Prostate gland (tissue), 2 donors: Measurements from ENCODE around the gene RNF123.

Source experiments
- POLR2A ChIP-seq: fragments of 450-650 bp; IDR thresholded peaks from one replicate; pipeline ENCODE4 v1.6.1; 2016; ENCODE audit warnings: antibody characterized with exemption, mild to moderate bottlenecking
- TF ChIP-seq, protein P1 (sequence below), 4 experiments: fragments of 200-600 bp in 2 of 4; fragments of 450-650 bp in 2 of 4; sonication (generic) in 2 of 4; IDR thresholded peaks; 1 replicate in 3 of 4; 2 replicates in 1 of 4; pipeline ENCODE4 v1.5.1; 2016 to 2019; ENCODE audit warnings: antibody characterized with exemption in 4 of 4, mild to moderate bottlenecking in 2 of 4, moderate library complexity in 2 of 4

DNA sequence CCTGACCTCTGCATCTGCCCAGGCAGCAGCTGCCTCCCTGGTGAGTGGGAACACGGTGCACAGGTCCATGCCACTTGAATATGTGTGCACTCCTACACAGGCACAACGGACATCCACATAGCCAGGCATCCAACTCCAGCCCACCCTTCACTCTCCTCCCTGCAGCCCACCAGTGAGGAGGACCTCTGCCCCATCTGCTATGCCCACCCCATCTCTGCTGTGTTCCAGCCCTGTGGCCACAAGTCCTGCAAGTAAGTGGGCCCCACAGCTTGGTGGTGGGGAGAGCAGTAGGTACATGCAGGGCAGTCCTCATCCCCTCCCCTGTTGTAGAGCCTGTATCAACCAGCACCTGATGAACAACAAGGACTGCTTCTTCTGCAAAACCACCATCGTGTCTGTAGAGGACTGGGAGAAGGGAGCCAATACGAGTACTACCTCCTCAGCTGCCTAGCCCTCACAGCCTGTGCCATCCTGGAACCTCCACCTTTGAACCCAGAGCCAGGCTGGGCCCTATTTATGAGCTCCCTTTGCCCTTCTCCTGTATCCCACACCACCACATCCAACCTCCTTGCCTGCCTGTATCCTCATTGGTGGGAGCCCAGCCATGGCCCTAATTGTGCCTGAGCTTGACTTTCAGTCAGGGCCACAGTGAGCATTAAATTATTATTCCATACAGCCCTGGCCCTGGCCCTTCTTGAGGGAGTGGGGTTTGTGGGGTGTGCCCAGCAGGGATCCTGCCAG, 31.7 kb downstream of the RNF123 start:
- TF ChIP-seq, protein P1, sequence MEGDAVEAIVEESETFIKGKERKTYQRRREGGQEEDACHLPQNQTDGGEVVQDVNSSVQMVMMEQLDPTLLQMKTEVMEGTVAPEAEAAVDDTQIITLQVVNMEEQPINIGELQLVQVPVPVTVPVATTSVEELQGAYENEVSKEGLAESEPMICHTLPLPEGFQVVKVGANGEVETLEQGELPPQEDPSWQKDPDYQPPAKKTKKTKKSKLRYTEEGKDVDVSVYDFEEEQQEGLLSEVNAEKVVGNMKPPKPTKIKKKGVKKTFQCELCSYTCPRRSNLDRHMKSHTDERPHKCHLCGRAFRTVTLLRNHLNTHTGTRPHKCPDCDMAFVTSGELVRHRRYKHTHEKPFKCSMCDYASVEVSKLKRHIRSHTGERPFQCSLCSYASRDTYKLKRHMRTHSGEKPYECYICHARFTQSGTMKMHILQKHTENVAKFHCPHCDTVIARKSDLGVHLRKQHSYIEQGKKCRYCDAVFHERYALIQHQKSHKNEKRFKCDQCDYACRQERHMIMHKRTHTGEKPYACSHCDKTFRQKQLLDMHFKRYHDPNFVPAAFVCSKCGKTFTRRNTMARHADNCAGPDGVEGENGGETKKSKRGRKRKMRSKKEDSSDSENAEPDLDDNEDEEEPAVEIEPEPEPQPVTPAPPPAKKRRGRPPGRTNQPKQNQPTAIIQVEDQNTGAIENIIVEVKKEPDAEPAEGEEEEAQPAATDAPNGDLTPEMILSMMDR (IDR thresholded peaks at IDR 0.05): no peak
- TF ChIP-seq POLR2A: no peak
